Uterus (tissue), 4 donors: ENCODE results near the gene SIRPG. TPM values are rescaled to one million over a fixed set of nuclear protein-coding genes. Genes with fewer than 3 reads are reported as not detected.
"Not testable (repeated sequence)": the region's sequence is repeated elsewhere in the genome, so short reads cannot be mapped to it uniquely, and the experiment has no call there.

ENCODE experiments used
- DNase-seq, 2 donors: peaks; one replicate each; pipeline ENCODE4 v3.0.0-alpha.2; 2019 to 2020
- H3K27ac ChIP-seq, 2 donors: fragments of 200-600 bp; sonication (generic); 1 replicate in 1 of 2; 2 replicates in 1 of 2; pipeline ENCODE4 v1.5.1; 2016 to 2018
- H3K27me3 ChIP-seq, 2 donors: fragments of 200-600 bp; sonication (generic); one replicate each; pipeline ENCODE4 v1.5.1; 2018 to 2019; ENCODE audit warnings: control low read depth in 1 of 2
- H3K36me3 ChIP-seq, 2 donors: fragments of 200-600 bp; sonication (generic); one replicate each; pipeline ENCODE4 v1.5.1; 2019; ENCODE audit warnings: control low read depth in 1 of 2
- H3K4me1 ChIP-seq, 2 donors: fragments of 200-600 bp; sonication (generic); one replicate each; pipeline ENCODE4 v1.5.1; 2018 to 2019; ENCODE audit warnings: control low read depth in 1 of 2
- H3K4me3 ChIP-seq, 2 donors: fragments of 200-600 bp; sonication (generic); 1 replicate in 1 of 2; 2 replicates in 1 of 2; pipeline ENCODE4 v1.5.1; 2018 to 2019; ENCODE audit warnings: mild to moderate bottlenecking in 1 of 2
- H3K9me3 ChIP-seq, 2 donors: fragments of 200-600 bp; sonication (generic); one replicate each; pipeline ENCODE4 v1.5.1; 2019; ENCODE audit warnings: control low read depth in 1 of 2
- CTCF ChIP-seq, 4 experiments: fragments of 200-600 bp in 2 of 4; fragments of 450-650 bp in 2 of 4; sonication (generic) in 2 of 4; IDR thresholded peaks; one replicate each; pipeline ENCODE4 v1.5.1; 2016 to 2019; ENCODE audit warnings: antibody characterized with exemption in 4 of 4, mild to moderate bottlenecking in 2 of 4, moderate library complexity in 1 of 4
- POLR2A ChIP-seq, 2 donors: fragments of 450-650 bp; IDR thresholded peaks; one replicate each; pipeline ENCODE4 v1.6.1; 2016; ENCODE audit warnings: antibody characterized with exemption in 2 of 2, mild to moderate bottlenecking in 1 of 2, moderate library complexity in 1 of 2
- intact Hi-C: fragments of 100-400 bp; cut with DNase I; formaldehyde crosslinking; loops from one replicate; pipeline ENCODE4 v1.15.1; 2023; ENCODE audit warnings: low total_unique reads
- total RNA-seq, 4 donors: library from RNA; depleted of rRNA in 3 of 4; stranded (reverse); fragments of >200 nt in 3 of 4; gene quantifications; one replicate each; pipeline versions ENCODE4 v1.1.0 to v1.2.4, GENCODE V29; 2014 to 2023
- donor health status: DM: yes; HTN: yes; CAD: no.

Gene SIRPG
- total RNA-seq = under 1 TPM in 1 of 4 donors, not detected in 3; 0.28 TPM

- H3K36me3 ChIP-seq = no peaks in the 10 kb centered on the region
- no peak for TF ChIP-seq POLR2A (IDR thresholded peaks at IDR 0.05)
- TF ChIP-seq CTCF (IDR thresholded peaks at IDR 0.05) = no peak
- DNase-seq = no peak
- H3K9me3 ChIP-seq = no peaks in the 10 kb centered on the region
- no peak within 1 kb of the TSS for H3K4me3 ChIP-seq
- no peaks in the 10 kb centered on the region for H3K27me3 ChIP-seq
- no peaks in the 10 kb centered on the region for H3K4me1 ChIP-seq
- H3K27ac ChIP-seq = no peak within 1 kb of the TSS
- intact Hi-C loops = no loop called here
These were observed at the start of gene SIRPG for GRCh38 chr20:1657556-1658334. TSS of gene SIRPG (minus strand) at chr20:1657779. CDS start at chr20:1657714, 65 bp downstream.

GRCh38 chr20:1706887-1707286 lies 49.3 kb upstream of the SIRPG start:
- H3K9me3 ChIP-seq, H3K27ac ChIP-seq, H3K27me3 ChIP-seq, H3K36me3 ChIP-seq, intact Hi-C loops, DNase-seq, H3K4me1 ChIP-seq, H3K4me3 ChIP-seq: not testable (repeated sequence)

GRCh38 chr20:1706079-1706478 lies 48.5 kb upstream of the SIRPG start:
- Histone ChIP-seq H3K36me3 (no peaks in the 10 kb centered on the region), H3K4me1 (no peaks in the 10 kb centered on the region), H3K27me3 (no peaks in the 10 kb centered on the region), H3K4me3 (no peak overlapping the region), H3K27ac (no peak overlapping the region), H3K9me3 (no peaks in the 10 kb centered on the region)
- intact Hi-C loops = no loop called here
- TF ChIP-seq CTCF (IDR thresholded peaks at IDR 0.05) = no peak
- TF ChIP-seq POLR2A (IDR thresholded peaks at IDR 0.05) = no peak
- DNase-seq = no peak

- DNase-seq = no peak
- Histone ChIP-seq H3K27ac (no peak overlapping the region), H3K27me3 (no peaks in the 10 kb centered on the region), H3K36me3 (no peaks in the 10 kb centered on the region), H3K9me3 (no peaks in the 10 kb centered on the region), H3K4me3 (no peak overlapping the region), H3K4me1 (no peaks in the 10 kb centered on the region)
- TF ChIP-seq CTCF (IDR thresholded peaks at IDR 0.05) (no peak), POLR2A (IDR thresholded peaks at IDR 0.05) (no peak)
- intact Hi-C loops = no loop called here
These were observed 45.3 kb upstream of the SIRPG start for GRCh38 chr20:1702855-1703254.

GRCh38 chr20:1702328-1702727 lies 44.7 kb upstream of the SIRPG start:
- H3K36me3 ChIP-seq = no peaks in the 10 kb centered on the region
- intact Hi-C loops = no loop called here
- no peaks in the 10 kb centered on the region for H3K4me1 ChIP-seq
- no peak for DNase-seq
- no peaks in the 10 kb centered on the region for H3K27me3 ChIP-seq
- no peaks in the 10 kb centered on the region for H3K9me3 ChIP-seq
- no peak for TF ChIP-seq POLR2A (IDR thresholded peaks at IDR 0.05)
- no peak for TF ChIP-seq CTCF (IDR thresholded peaks at IDR 0.05)
- no peak overlapping the region for H3K27ac ChIP-seq
- no peak overlapping the region for H3K4me3 ChIP-seq
